ENCODE results near the gene SPATA32.

Gene SPATA32

DNA sequence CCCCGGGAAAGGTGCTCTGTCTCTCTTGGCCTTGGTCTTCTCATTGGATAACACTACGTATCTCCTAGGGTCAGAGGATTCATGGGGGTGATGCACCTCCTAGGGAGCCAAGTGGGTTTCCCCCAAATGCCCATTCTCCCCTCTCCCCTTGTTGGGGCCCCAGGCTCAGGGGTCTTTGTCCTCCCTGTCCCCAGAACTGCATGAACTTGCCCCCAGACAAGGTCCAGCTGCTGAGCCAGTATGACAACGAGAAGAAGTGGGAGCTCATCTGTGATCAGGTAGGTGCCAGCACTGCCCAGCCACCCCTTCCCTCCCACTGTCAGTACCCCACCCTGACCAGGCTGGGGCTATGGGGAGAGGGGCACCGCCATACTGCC lies 31.5 kb downstream of the SPATA32 start:
- DNase-seq (ENCODE audit: low read depth in 1 of 2, low spot score in 1 of 2), result no peak

DNA sequence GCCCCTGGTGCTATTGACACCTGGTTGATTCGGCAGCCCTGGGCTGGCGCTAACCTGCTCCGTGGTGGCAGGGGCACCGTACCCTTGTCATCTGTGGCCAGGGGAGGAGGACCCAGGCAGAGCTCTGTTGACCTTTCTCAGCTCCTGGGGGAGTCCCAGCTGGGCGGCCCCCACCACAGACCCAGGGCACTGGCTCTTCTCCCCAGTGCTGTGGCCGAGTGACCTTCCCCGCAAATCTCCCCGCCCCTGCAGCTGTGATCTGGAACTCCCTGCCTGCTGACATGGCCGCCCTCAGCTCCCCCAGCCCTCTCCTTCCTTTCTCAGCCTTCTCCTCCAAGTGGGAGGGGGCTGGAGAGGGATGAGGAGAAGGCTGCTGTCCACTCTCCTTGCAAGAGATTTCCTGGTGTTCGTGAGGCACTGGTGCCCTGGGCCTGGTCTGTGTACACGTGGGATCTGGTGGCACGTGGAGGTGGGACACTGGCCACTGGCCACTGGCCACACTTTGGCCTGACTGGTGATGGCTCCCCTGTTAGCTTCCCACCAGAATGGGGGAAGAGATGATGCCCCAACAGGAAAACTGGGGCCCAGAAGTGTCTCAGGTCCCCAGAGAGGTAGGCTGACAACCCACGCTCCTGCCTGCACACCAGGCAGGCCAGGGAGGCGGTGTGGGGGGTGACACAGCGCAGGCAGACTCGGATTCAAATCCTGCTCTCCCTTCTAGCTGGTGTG lies 32.0 kb downstream of the SPATA32 start:
- DNase-seq (ENCODE audit: low read depth in 1 of 2, low spot score in 1 of 2), result no peak

DNA sequence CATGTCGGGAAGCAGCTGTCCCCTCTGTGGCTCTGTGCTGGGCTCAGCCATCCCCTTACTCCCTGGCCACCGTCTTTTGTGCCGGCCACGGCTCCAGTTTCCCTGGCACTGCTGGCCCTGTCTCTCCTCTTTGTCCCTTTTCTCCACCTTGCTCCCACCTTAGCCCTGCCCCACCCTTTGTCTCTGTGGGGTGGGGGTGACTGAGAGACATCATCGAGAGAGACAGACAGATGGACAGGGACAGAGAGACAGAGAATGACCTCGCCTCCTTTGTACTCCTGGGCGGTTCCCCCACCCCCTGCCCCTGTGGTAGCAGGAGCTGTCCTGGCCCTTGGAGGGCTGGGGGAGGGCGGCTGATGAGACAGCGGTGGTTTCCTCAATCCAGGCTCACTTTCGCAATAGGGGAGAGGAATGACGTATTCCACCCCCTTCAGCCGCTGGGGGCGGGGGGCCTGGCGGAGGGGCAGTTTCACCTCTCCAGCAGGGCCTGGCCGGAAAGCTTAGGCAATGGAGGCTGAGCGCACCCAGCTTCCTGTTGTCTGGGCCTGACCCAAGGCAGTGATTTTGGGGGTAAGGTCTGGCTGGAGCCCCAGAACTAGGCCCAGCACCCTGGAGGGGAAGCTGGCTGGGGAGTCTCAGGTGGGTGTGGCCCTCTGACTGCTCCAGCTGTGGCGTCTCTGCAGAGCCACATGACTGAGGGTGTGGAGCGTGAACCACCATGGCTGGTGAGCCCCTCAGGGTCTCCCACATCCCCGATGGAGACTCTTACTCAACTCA lies 32.9 kb downstream of the SPATA32 start:
- DNase-seq (ENCODE audit: low read depth in 1 of 2, low spot score in 1 of 2), result peak; percentile 62 to 81

DNA sequence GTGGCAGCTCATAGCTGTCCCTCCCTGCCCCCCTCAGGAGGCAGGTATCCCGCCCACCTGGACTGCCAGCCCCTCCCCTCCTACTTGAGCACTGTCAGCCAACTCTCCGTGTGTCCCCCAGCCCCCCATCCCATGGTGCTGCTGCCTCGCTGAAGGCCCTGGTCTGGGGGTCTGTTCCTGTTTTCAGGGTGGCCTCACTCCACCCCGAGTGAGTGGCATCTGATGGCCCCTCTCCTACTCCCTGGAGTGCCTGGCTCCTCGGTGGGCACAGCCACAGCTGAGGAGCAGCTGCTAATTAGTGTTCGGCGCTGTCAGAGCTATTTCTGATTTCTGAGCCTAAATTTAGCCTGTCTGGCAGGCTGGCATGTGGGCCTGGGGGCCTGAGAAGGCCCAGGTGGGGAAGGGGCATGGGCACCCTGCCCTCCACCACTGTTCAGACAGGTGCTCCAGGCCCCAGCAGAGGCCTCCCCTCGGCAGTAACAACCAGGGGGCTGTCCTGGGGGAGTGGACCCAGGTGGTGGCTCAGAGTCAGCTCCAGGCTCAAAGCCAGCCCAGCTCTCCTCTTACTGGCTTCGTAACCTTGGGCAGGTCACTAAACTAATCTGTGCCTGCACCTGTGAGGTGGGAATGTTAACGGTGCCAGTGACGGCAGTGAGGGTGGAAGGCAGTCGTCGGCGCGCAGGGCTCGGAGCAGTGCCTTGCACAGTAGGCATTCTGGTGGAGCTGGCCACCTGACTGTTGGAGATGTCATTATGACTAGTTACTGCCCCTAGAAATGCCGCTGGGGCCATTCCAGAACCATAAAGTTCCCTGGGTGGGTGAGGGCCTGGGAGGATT lies 33.8 kb downstream of the SPATA32 start:
- DNase-seq (ENCODE audit: low read depth in 1 of 2, low spot score in 1 of 2), result no peak

DNA sequence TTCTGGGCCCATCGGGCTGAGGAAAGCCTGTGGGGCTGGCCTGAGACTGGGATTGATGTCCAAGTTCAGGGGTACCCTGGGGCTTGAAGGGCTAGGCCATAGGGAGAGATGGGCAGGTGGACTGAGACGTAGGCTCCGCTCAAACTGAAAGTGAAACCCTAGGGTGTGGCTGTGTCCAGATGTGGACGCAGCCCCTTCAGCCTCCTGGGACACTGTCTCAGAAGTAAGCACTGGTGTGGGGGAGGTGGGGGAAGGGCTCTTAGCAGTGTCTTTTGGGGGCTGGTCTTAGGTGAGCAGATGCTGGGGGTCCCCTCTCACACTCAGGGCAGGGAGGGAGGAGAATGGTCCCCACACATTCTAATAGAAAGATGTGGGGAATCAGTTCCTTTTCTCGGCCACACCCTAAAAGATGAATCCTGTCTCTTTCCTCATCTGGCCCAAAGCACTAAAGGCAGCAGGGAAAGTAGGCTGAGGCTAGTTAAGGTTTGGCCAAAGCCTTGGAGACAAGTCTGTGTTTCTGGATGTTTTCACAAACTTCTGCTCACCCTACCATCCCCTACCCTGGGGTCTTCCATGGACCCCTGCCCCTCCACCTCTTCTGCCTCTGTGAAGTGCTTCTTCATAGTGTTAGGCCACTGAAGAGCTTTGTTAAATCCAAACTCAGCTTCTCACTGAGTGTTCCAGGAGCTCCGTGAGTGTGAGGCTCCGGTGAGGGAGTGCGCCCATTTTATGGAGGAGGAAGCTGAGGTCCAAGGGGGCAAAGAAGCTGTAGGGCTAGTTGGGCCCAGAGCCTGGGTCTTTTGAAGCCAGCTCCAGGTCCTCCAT lies 34.6 kb downstream of the SPATA32 start:
- no peak for DNase-seq (ENCODE audit: low read depth in 1 of 2, low spot score in 1 of 2)

DNA sequence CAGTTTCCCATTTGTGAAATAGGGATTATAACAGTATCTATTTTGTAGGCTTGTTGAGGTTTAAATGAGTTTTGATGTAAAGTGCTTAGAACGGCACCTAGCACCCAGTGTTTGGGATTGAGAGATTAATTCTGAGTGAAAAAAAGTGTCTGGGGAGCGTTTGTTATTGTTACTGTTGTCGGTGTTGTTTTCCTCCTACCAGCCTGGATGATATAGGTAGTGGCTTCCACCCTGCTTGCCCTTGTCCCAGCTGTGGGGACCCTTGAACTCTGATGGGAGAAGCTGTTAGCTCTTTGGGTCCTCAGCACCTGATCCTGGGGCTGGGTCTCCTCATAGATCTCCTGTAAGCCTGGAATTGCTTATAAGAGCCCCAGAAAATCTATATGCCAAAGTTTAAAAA lies 35.3 kb downstream of the SPATA32 start:
- no peak for DNase-seq (ENCODE audit: low read depth in 1 of 2, low spot score in 1 of 2)

DNA sequence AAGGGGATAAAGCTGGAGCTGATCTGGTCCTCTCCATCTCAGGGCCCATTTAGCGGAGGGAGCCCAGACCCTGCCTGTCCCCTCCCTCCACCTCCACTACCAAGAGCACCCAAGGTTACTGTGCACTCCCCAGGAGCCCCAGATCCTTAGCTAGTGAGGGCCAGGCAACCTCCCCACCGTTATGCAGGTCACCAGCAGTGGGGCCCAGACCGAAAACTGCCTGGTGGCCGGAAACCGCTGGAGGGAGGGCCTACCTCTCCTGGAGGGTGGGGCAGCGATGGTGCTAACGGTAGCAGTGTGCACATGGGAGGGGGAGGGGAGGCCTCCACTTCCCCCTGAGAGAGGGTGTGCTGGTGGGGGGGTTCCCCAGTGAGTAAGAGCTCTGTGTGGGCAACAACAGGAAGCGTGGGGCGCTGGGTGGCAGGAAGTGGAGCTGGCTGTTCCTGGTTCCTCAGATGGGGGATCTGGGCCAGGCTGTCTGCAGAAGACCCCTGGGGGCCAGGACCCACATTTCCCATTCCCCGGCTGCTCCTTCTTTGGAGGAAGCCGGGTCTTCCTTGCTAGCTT lies 35.8 kb downstream of the SPATA32 start:
- peak; percentile 85 to 95 for DNase-seq (ENCODE audit: low read depth in 1 of 2, low spot score in 1 of 2)

DNA sequence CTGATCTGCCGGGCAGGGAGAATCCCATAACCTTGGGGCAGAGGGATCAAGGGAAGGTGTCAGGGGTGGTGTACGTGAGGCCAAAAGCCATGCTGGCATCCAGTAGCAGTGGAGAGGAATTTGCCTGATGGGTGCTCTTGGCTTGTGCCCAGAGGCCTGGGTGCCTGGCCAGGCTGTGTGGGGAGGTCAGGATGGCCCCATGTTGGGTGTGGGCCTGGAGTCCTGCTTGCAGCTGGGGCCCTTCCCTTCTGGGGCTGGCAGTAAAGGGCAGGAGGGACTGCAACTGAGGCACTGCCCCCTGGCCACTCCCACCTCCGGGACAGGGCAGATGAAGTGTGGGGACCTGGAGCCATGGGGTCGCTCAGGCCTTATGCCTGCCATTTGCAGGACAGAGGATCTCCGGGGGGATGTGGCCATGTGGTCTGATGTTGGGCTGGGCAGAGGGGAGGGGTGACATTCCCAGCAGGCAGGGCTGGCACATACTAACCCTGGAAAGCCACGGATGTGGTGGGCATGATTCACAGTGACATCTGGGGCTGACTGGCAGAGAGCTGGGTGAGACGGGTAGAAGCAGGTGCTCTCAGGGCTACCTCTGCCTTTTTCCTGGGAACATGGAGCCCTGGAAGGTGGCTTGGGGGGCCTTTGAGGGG lies 36.7 kb downstream of the SPATA32 start:
- no peak for DNase-seq (ENCODE audit: low read depth in 1 of 2, low spot score in 1 of 2)

DNA sequence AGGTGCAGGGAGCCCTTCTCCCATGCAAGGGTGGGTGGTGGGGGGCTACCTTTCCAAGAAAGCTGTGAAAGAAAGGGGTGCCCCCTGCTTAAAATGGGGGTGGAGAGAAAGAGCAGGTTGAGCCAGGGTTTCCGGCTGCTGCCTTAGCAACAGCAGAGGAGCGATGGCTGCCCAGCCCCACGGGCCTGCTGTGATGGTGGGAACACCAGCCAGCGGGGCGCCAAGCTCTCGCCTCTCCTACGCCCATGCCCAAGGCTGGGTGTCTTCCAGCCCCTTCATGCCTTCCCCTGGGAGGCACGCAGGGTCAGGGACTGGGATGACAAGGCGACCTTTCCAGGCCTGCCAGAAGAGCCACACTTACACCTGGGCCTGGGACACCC lies 37.2 kb downstream of the SPATA32 start:
- DNase-seq (ENCODE audit: low read depth in 1 of 2, low spot score in 1 of 2), result no peak

DNA sequence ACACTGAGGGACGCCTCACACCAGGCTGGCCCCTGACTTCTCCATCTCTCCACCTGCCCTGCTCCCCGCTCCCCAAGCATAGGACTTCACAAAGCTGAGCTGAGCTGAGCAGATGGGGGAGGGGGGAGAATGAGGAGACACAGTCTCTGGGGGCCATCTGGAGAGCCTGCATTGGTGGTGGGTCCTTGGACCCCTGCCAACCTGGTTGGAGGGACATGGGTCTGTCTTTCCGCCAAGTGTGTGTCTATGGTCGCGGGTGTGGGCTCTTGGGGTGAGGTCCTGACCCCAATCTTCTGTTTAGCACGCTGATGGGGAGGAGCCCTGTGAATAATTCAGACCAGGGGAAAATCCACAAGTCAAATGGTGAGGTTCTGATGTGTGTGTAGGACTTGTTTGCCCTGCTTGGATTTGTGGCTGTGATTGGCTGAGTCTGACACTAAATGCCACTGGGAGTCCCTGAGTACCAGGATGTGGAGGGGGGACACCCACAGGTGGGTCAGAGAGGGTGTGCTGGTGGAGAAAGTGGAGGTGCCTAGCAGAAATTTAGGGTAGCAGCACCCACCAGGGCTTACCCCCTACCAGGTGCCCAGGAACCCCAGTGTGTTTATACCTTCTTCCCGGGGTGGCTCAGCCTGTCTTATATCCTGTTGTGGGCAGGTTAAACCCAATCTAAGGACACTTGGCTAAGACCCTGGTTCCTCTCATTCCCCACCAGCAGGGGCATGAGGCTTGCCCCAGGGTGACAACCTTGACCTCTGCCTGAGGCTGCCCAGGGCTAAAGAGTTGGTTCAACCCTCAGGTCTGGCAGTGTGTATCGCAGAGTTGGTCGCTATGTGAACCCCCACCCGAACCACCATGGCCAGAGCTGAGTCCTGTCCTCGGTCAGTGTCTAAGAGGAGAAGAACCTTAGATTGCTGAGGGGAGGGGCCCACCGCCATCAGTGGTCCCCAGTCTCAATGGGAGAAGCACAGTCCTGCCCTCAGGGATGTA lies 38.1 kb downstream of the SPATA32 start:
- peak in 1 of 2 donors; percentile 65 for DNase-seq (ENCODE audit: low read depth in 1 of 2, low spot score in 1 of 2)

DNA sequence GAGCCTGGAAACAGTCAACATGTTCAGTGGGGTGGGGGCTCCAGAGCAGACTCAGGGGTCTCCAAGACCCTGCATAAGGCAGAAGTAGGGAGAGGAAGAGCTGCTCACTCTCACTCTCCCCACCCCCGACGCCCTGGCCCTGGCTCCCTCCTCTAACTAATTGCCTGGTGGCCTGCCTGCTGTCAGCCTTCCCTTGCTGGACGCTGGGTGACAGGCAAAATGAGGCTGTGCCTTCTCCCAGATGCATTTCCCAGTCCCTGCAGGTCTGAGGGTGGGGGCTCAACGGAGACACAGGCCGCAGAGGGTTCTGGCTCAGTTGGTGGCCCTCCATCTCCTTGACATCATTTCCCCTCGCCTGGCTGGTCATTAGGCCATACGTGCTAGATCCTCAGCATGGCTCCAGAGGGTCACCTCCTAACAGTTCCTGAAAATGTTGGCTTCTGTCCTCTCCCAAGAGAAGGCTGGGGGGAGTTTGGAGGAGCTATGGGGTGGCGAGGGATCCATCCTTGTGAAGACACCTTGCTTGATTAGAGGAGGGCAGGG lies 38.8 kb downstream of the SPATA32 start:
- DNase-seq (ENCODE audit: low read depth in 1 of 2, low spot score in 1 of 2), result no peak

DNA sequence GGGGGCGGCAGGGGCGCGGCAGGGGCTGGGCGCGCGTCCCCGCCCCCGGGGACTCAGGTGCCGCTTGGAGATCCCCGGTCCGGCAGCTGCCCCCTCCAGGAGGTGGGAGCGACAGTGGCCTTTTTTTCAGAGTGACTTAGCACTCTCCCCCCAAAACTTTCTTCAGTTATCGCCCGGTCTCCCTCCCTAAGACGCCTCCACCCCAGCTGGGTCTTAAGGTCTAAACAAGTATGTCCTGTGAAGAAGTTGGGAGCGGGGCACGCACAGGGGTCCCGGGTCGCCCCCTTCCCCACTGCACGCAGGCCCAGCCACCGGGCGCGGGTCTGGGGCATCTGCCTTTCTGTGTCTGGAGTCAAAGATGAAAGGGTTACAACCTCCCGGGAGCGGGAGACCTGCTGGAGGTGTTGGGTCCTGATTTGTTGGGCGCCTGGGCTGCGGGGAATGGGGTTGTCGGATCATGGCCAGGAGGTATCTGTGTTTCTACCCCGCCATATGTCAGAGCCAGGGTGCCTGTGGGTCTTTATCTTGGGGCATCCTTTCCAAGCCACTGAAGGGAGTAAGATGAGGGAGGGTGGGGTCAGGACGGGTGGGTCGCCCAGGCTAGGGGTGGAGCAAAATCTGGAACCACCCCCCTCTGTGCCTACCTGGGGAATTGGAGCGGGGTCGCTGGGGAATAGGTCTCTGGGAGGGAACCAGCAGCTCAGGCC lies 39.5 kb downstream of the SPATA32 start:
- no peak for DNase-seq (ENCODE audit: low read depth in 1 of 2, low spot score in 1 of 2)

DNA sequence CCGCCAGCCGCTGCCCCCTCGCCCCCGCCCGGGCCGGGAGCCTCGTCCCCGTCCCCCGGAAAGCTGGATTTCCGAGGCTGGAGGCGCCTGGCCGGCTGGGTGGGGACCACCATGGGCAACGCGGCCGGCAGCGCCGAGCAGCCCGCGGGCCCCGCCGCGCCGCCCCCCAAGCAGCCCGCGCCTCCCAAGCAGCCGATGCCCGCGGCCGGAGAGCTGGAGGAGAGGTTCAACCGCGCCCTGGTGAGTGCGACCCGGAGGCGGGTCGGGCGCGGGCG lies 39.9 kb downstream of the SPATA32 start:
- DNase-seq (ENCODE audit: low read depth in 1 of 2, low spot score in 1 of 2), result no peak

DNA sequence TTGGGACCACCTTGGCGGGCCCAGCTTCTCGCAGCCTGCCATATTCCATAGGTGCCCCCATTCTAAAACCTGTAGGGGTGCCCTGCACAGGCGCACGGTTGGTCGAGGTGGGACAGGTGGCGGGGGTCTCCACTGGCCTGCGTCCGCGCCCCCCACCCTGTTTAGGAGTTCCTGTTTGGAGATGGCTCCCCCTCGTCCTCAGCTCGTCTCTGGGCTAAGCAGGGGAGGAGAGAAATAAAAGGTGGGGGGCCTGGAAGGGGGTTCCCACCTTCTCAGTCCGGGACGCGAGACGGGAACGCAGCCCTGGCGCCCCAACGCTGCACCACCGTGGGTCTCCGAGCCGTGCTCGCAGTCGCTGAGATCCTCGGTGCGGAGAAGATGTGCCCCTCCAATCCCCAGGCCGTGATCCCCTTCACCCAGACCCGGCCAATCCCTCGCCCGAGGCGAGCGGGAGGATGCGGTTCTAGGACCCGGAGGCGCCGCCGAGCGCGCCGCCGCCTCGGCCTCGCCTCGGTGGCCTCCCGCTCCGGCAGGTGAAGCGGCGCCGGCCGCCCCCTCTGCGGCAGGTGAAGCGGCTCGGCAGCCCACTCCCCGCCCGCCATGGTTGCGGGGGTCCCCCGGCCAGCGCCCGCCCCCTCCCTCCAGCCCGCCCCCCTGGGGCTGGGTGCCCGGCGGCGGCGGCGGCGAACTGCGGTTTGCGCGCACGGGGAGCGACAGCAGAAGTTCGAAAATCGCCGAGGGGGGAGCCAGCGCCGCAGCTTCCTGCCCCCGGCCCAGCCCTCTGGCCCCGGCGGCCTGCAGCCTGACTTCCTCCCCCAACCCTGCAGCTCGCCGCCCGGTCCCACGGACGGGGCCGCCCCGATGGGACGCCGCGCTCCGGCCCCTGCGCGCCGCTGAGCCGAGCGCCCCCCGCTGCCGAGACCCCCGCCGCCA lies 40.5 kb downstream of the SPATA32 start, which contains the start of gene FMNL1:
FMNL1 (plus strand) TSS at position 805 of the 933 bp plus-strand sequence. CDS start 240 bp downstream, outside the sequence.
- no peak for DNase-seq (ENCODE audit: low read depth in 1 of 2, low spot score in 1 of 2)

DNA sequence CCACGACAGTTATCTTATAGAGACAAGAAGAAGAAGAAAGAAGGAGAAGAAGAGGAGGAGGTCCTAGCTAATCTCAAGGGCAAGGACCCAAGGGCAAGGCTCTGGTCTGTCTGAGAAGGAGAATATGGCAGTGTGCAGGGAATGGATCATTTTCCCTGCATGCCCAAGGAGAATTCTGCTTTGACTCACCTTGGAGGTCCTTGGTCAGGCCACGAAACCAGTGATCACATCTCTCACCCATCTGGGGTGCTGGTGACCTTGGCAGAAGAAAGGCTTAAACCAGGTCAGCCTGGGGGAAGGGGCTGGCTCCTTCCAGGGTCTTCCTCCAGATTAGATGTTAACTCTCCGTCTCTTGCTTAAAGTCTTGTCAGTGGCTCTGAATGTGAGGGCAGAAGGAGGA lies 41.8 kb downstream of the SPATA32 start:
- no peak for DNase-seq (ENCODE audit: low read depth in 1 of 2, low spot score in 1 of 2)

DNA sequence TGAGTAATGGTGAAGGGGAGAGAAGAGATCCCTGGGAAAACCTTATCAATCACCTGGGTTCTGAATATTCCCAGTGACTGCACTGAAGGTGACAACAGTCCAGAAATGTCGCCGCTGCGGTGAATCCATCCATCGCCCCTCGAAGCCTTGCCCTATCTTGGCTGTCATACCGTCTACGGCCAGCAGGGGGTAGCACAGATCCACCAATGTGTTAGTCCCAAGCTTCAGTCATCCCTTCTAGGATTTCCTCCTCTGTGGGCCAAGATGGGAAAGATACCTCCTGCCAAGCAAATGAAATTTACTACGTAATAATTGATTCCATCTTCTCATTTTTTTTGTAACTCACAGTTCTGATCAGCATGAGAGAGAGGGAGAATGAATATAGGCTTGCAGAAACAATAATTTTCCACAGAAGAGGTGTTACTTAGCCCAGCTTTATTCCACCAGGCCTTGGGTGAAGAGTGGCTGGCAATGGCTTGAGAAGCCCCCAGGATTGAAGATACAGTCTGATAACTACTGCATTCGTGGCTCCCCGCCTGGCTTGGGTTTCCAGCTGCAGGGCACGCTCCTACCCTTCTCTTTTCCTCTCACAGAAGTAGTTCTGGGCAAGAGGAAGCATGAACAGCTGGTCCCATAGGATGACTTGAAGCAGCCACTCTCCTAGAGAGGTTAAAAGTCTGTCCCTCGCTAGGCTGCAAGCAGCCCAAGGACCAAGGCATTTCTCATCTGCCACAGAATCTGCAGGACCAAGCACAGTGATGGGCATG lies 42.8 kb downstream of the SPATA32 start:
- DNase-seq (ENCODE audit: low read depth in 1 of 2, low spot score in 1 of 2), result peak; percentile 87

Measured in activated CD4-positive, alpha-beta T cell treated with anti-CD3 and anti-CD28 coated beads, Interleukin-2, amount 50 U/mL, for 24 hours (primary cell).